Adipocyte (in vitro differentiated cells): ENCODE measurements around the gene ERP29.

Source experiments
- DNase-seq: peaks from one replicate; pipeline ENCODE4 v3.0.0-alpha.2; 2015; ENCODE audit warnings: low read depth
- H3K27me3 ChIP-seq: replicated peaks from 2 replicates; pipeline ENCODE4 v1.7.0; 2013; ENCODE audit warnings: mild to moderate bottlenecking, low read length, moderate library complexity; ENCODE audit not compliant: control insufficient read depth, insufficient read depth
- H3K36me3 ChIP-seq: 2 replicates; pipeline ENCODE4 v1.7.0; 2013; ENCODE audit warnings: low read length, mild to moderate bottlenecking, moderate library complexity; ENCODE audit not compliant: control insufficient read depth, insufficient read depth, severe bottlenecking
- H3K4me1 ChIP-seq: 2 replicates; pipeline ENCODE4 v1.7.0; 2013; ENCODE audit warnings: mild to moderate bottlenecking, low read length, moderate library complexity; ENCODE audit not compliant: control insufficient read depth, insufficient read depth
- H3K4me3 ChIP-seq: 2 replicates; pipeline ENCODE4 v1.7.0; 2013; ENCODE audit warnings: mild to moderate bottlenecking, low read length, moderate library complexity
- H3K9ac ChIP-seq: 2 replicates; pipeline ENCODE4 v1.7.0; 2013; ENCODE audit warnings: mild to moderate bottlenecking, low read length, moderate library complexity
- H3K9me3 ChIP-seq: 2 replicates; pipeline ENCODE4 v1.7.0; 2013; ENCODE audit warnings: mild to moderate bottlenecking, low read length, moderate library complexity; ENCODE audit not compliant: control insufficient read depth

ERP29 gene

GRCh38 chr12:112061137-112061536 lies 47.9 kb downstream of the ERP29 start:
- no peak for DNase-seq
- Histone ChIP-seq H3K9me3 (no peaks in the 10 kb centered on the region), H3K36me3 (peaks cover 90% of the 10 kb centered on the region)

GRCh38 chr12:112063273-112063672 lies 50.0 kb downstream of the ERP29 start:
- DNase-seq: no peak
- no peak overlapping the region for H3K4me3 ChIP-seq
- no peak overlapping the region for H3K9ac ChIP-seq
- no peaks in the 10 kb centered on the region for H3K27me3 ChIP-seq
- H3K9me3 ChIP-seq: no peaks in the 10 kb centered on the region
- no peaks in the 10 kb centered on the region for H3K4me1 ChIP-seq
- H3K36me3 ChIP-seq: peaks cover 93% of the 10 kb centered on the region

More at GRCh38 chr12:112061137-112061536, 47.9 kb downstream of the ERP29 start:
- Histone ChIP-seq H3K4me1 (no peaks in the 10 kb centered on the region), H3K9ac (no peak overlapping the region), H3K4me3 (no peak overlapping the region), H3K27me3 (no peaks in the 10 kb centered on the region)

- H3K4me3 ChIP-seq: no peak overlapping the region
- no peaks in the 10 kb centered on the region for H3K9me3 ChIP-seq
- no peaks in the 10 kb centered on the region for H3K4me1 ChIP-seq
- no peak for DNase-seq
- H3K36me3 ChIP-seq: peaks cover 93% of the 10 kb centered on the region
- no peaks in the 10 kb centered on the region for H3K27me3 ChIP-seq
- H3K9ac ChIP-seq: no peak overlapping the region
These were observed 53.3 kb downstream of the ERP29 start for GRCh38 chr12:112066566-112066965.
